ENCODE data around the gene FGD6.
"Not testable (repeated sequence)": the region's sequence is repeated elsewhere in the genome, so short reads cannot be mapped to it uniquely, and the experiment has no call there.

FGD6 gene

DNA sequence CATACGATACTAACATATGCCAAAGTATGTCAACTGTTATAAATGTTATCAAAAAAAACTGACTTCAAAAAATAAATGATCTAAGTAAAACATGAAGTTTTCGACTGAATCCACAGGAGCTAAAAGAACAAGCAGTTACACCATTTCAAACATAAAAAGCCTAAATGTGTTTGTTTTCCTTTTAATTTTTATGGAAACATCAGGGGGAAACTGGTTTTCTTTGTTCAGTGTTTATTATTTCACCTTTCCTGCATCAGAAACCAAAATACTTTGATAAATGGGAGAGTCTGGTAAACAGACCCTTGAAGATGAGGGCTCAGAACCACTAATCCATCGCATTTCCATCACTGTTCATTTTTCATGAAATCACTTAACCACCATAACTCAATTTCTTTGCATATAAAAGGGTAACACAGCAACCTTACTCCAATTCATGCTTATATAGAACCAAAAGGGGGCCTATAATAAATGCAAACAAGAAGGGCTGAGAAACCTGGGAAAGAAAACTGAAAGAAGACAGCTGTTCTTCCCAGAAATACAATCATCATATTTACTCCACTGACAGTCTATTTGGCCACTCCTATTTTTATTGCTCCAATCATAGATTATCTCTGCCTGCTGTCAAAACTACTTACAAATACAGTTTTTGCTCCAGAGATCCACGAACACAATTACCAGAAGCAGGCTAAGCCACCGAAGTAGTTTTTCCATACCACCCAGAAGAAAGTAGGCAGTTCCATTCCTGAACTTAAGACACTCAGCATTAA is 17.0 kb downstream of the FGD6 start:
- no peak overlapping the region for H3K4me3 ChIP-seq (replicated peaks; ENCODE audit: low read depth, low read length)
- DNase-seq (ENCODE audit: extremely low read depth, low read depth) = no peak
- TF ChIP-seq CTCF (IDR thresholded peaks at IDR 0.05; ENCODE audit: low read depth, low read length, missing control alignments) = no peak

DNA sequence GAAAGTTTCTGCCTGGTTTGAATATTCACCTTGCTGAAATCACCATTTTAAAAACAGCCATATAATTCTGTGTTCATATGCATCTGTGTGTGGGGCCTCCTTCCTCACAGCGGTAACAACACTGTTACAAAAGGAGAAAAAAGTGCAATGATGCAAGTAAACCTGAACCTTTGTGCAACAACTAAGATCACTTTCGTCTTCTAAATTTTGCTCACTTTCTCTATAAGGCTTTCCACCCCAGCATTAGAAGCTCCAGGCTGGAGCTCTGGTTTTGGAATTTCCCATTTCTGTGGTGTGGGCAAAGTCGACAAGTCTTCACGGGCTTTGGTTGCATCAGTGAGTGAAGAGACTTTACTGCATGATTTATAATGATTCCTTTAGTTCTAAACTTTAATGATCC is 18.4 kb downstream of the FGD6 start:
- H3K4me3 ChIP-seq (replicated peaks; ENCODE audit: low read depth, low read length) = no peak overlapping the region
- TF ChIP-seq CTCF (IDR thresholded peaks at IDR 0.05; ENCODE audit: low read depth, low read length, missing control alignments) = no peak
- DNase-seq (ENCODE audit: extremely low read depth, low read depth) = no peak

GRCh38 chr12:95197636-95198035 is 19.6 kb downstream of the FGD6 start:
- no peak overlapping the region for H3K4me3 ChIP-seq (replicated peaks; ENCODE audit: low read depth, low read length)
- DNase-seq (ENCODE audit: extremely low read depth, low read depth) = no peak
- TF ChIP-seq CTCF (IDR thresholded peaks at IDR 0.05; ENCODE audit: low read depth, low read length, missing control alignments) = no peak

DNA sequence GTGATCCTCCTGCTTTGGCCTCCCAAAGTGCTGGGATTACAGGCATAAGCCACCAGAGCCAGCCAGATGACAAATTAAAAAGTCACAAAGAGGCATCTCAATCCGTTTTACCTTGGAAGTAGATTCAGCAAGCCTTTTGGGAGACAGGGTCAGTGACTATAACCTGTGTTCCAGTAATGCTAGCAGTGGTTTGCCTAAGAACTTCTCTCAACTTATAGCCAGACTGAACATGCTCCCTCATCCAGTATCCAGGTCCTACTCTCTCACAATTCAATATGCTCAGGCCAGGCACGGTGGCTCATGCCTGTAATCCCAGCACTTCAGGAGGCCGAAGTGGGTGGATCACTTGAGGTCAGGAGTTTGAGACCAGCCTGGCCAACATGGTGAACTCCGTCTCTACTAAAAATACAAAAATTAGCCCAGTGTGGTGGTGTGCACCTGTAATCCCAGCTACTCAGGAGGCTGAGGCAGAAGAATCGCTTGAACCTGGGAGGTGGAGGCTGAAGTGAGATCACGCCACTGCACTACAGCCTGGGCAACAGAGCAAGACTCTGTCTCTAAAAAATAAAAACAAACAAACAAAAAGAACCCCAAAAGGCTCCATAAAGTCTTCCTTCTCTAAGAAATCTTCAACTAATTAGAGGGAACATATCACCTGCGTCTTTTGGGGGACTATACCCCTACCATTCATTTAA is 20.2 kb downstream of the FGD6 start:
- H3K4me3 ChIP-seq (replicated peaks; ENCODE audit: low read depth, low read length); DNase-seq (ENCODE audit: extremely low read depth, low read depth): not testable (repeated sequence)

DNA sequence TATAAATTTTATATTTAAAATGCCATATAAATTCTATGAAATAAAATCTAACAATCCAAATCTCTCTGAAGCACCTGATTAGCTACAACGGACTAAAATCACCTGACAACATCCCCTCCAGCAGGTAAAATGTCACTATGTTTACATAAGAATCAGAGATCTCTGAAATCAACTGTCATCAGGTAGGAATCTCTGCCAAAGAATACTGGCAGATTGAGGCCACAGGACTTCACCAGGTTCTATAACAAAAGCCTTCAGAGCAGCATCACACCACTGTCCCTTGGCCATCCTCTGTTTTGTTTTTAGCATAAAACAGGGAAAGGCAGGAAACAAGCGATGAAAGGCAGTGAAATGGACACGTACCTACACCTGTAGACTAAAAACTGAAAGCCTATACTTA is 22.1 kb downstream of the FGD6 start:
- TF ChIP-seq CTCF (IDR thresholded peaks at IDR 0.05; ENCODE audit: low read depth, low read length, missing control alignments) = no peak
- H3K4me3 ChIP-seq (replicated peaks; ENCODE audit: low read depth, low read length) = no peak overlapping the region
- DNase-seq (ENCODE audit: extremely low read depth, low read depth) = no peak

DNA sequence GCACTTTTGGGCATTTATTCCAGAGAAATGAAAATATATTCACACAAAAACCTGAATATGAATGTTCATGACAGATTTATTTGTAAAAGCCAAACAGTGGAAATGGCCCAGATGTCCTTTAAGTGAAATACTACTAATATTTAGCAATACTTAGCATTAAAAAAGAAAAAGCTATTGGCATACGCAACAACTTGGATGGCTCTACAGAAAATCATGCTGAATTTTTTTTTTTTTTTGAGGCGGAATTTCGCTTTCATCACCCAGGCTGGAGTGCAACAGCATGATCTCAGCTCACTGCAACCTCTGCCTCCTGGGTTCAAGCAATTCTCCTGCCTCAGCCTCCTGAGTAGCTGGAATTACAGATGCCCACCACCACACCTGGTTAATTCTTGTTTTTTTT is 24.1 kb downstream of the FGD6 start:
- no peak for DNase-seq (ENCODE audit: extremely low read depth, low read depth)
- no peak overlapping the region for H3K4me3 ChIP-seq (replicated peaks; ENCODE audit: low read depth, low read length)
- no peak for TF ChIP-seq CTCF (IDR thresholded peaks at IDR 0.05; ENCODE audit: low read depth, low read length, missing control alignments)

GRCh38 chr12:95192271-95192670 is 25.0 kb downstream of the FGD6 start:
- no peak for TF ChIP-seq CTCF (IDR thresholded peaks at IDR 0.05; ENCODE audit: low read depth, low read length, missing control alignments)
- no peak for DNase-seq (ENCODE audit: extremely low read depth, low read depth)
- no peak overlapping the region for H3K4me3 ChIP-seq (replicated peaks; ENCODE audit: low read depth, low read length)

All from HFF-Myc (cell line).